Measurements from ENCODE around the gene TSNAX.
A peak's percentile ranks its signal among the peaks of the same experiment; 100 is the strongest.

TSNAX gene

GRCh38 chr1:231603598-231604275, 75.3 kb downstream of the TSNAX start:
- DNase-seq: peak; percentile 35

- DNase-seq: no peak
Measured at GRCh38 chr1:231604276-231604621, 75.8 kb downstream of the TSNAX start.

- no peak for DNase-seq
Measured at GRCh38 chr1:231605149-231606100, 77.0 kb downstream of the TSNAX start.

- no peak for DNase-seq
Measured at GRCh38 chr1:231606712-231607111, 78.2 kb downstream of the TSNAX start.

- no peak for DNase-seq
Measured at GRCh38 chr1:231610388-231610787, 81.9 kb downstream of the TSNAX start.

GRCh38 chr1:231611111-231611510, 82.6 kb downstream of the TSNAX start:
- DNase-seq: no peak

GRCh38 chr1:231611851-231612250, 83.4 kb downstream of the TSNAX start:
- no peak for DNase-seq

- DNase-seq: peak; percentile 52
Measured at GRCh38 chr1:231612393-231613089, 84.1 kb downstream of the TSNAX start.

GRCh38 chr1:231613419-231614349, 85.2 kb downstream of the TSNAX start:
- no peak for DNase-seq
